HG03439 (cell line): ENCODE results near the gene EPC2.
"Not testable (repeated sequence)": the region's sequence is repeated elsewhere in the genome, so short reads cannot be mapped to it uniquely, and the experiment has no call there.

Experiments used
- ATAC-seq: cut with Tn5 transposase; IDR thresholded peaks from one replicate; pipeline ENCODE4 v1.9.1; 2021; ENCODE audit warnings: mild to moderate bottlenecking, moderate library complexity; ENCODE audit not compliant: unreplicated experiment

The EPC2 gene

GRCh38 chr2:148721991-148722777 is 77.6 kb downstream of the EPC2 start:
- no peak for ATAC-seq

GRCh38 chr2:148725564-148725963 is 81.0 kb downstream of the EPC2 start:
- ATAC-seq, result no peak

GRCh38 chr2:148726228-148726627 is 81.7 kb downstream of the EPC2 start:
- no peak for ATAC-seq

GRCh38 chr2:148730085-148730484 is 85.5 kb downstream of the EPC2 start:
- ATAC-seq, result no peak

GRCh38 chr2:148737742-148738141 is 93.2 kb downstream of the EPC2 start:
- ATAC-seq, result no peak

- ATAC-seq, result no peak
Measured at GRCh38 chr2:148739454-148740105, 95.0 kb downstream of the EPC2 start.

GRCh38 chr2:148742373-148742772 is 97.8 kb downstream of the EPC2 start:
- no peak for ATAC-seq

GRCh38 chr2:148745151-148745851 is 100.8 kb downstream of the EPC2 start:
- ATAC-seq, result no peak

- no peak for ATAC-seq
Measured at GRCh38 chr2:148746973-148747372, 102.4 kb downstream of the EPC2 start.

GRCh38 chr2:148751907-148752306 is 107.4 kb downstream of the EPC2 start:
- ATAC-seq, result no peak

- ATAC-seq, result no peak
Measured at GRCh38 chr2:148752977-148753376, 108.4 kb downstream of the EPC2 start.

GRCh38 chr2:148754864-148755263 is 110.3 kb downstream of the EPC2 start:
- no peak for ATAC-seq

GRCh38 chr2:148756292-148756975 is 111.9 kb downstream of the EPC2 start:
- no peak for ATAC-seq

- ATAC-seq, result no peak
Measured at GRCh38 chr2:148764815-148765214, 120.3 kb downstream of the EPC2 start.

GRCh38 chr2:148770047-148770446 is 125.5 kb downstream of the EPC2 start:
- ATAC-seq, result no peak

- ATAC-seq, result no peak
Measured at GRCh38 chr2:148781544-148781943, 137.0 kb downstream of the EPC2 start.

GRCh38 chr2:148789059-148789458 is 144.5 kb downstream of the EPC2 start:
- no peak for ATAC-seq

- ATAC-seq, result not testable (repeated sequence)
Measured at GRCh38 chr2:148790172-148790571, 145.6 kb downstream of the EPC2 start.

- no peak for ATAC-seq
Measured at GRCh38 chr2:148794558-148794957, 150.0 kb downstream of the EPC2 start.

- no peak for ATAC-seq
Measured at GRCh38 chr2:148796735-148797512, 152.4 kb downstream of the EPC2 start.
